DOHH2 (cell line): ENCODE data around the gene FAM156B.

Experiments used
- EZH2phosphoT487 ChIP-seq: fragments of 200-600 bp; sonication (generic); IDR thresholded peaks from 2 replicates; pipeline ENCODE4 v1.6.1; 2017; ENCODE audit warnings: borderline replicate concordance, mild to moderate bottlenecking, antibody characterized with exemption, low read length, moderate library complexity, mixed read lengths
- TF ChIP-seq, protein P1 (sequence below): fragments of 200-600 bp; sonication (generic); IDR thresholded peaks from one replicate; pipeline ENCODE4 v1.5.1; 2014; ENCODE audit warnings: antibody characterized with exemption, mild to moderate bottlenecking, low read depth, low read length; ENCODE audit not compliant: poor library complexity, severe bottlenecking

GRCh38 chrX:52870046-52870445, 27.1 kb upstream of the FAM156B start:
- TF ChIP-seq, protein P1, sequence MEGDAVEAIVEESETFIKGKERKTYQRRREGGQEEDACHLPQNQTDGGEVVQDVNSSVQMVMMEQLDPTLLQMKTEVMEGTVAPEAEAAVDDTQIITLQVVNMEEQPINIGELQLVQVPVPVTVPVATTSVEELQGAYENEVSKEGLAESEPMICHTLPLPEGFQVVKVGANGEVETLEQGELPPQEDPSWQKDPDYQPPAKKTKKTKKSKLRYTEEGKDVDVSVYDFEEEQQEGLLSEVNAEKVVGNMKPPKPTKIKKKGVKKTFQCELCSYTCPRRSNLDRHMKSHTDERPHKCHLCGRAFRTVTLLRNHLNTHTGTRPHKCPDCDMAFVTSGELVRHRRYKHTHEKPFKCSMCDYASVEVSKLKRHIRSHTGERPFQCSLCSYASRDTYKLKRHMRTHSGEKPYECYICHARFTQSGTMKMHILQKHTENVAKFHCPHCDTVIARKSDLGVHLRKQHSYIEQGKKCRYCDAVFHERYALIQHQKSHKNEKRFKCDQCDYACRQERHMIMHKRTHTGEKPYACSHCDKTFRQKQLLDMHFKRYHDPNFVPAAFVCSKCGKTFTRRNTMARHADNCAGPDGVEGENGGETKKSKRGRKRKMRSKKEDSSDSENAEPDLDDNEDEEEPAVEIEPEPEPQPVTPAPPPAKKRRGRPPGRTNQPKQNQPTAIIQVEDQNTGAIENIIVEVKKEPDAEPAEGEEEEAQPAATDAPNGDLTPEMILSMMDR: no peak
- no peak for TF ChIP-seq EZH2phosphoT487
